Sigmoid colon (tissue), 7 donors: ENCODE results near the gene KREMEN1. TPM values are rescaled to one million over a fixed set of nuclear protein-coding genes. Genes with fewer than 3 reads are reported as not detected.
A peak's percentile ranks its signal among the peaks of the same experiment; 100 is the strongest.

Experiments used
- DNase-seq: peaks from one replicate; pipeline ENCODE4 v3.0.0-alpha.2; 2019
- H3K27ac ChIP-seq, 4 donors: fragments of 200-600 bp; sonication (generic); one replicate each; pipeline ENCODE4 v1.5.1; 2016 to 2019; ENCODE audit warnings: mild to moderate bottlenecking in 1 of 4
- H3K27me3 ChIP-seq, 3 donors: fragments of 200-600 bp; sonication (generic); one replicate each; pipeline ENCODE4 v1.5.1; 2019; ENCODE audit warnings: mild to moderate bottlenecking in 1 of 3
- H3K36me3 ChIP-seq, 4 donors: fragments of 200-600 bp; sonication (generic); one replicate each; pipeline ENCODE4 v1.5.1; 2016 to 2019
- H3K4me1 ChIP-seq, 4 donors: fragments of 200-600 bp; sonication (generic); one replicate each; pipeline ENCODE4 v1.5.1; 2017 to 2019
- H3K4me3 ChIP-seq, 4 donors: fragments of 200-600 bp; sonication (generic); one replicate each; pipeline ENCODE4 v1.5.1; 2017 to 2019; ENCODE audit warnings: mild to moderate bottlenecking in 2 of 4, moderate library complexity in 1 of 4
- H3K9me3 ChIP-seq, 4 donors: fragments of 200-600 bp in 3 of 4; sonication (generic) in 3 of 4; one replicate each; pipeline versions ENCODE4 v1.5.1 to v1.6.1; 2013 to 2019
- EP300 ChIP-seq, 4 donors: sonication (generic); formaldehyde crosslinking; IDR thresholded peaks; one replicate each; pipeline ENCODE4 v1.6.1; 2017; ENCODE audit warnings: antibody characterized with exemption in 4 of 4
- POLR2A ChIP-seq, 2 donors: fragments of 450-650 bp; IDR thresholded peaks; one replicate each; pipeline ENCODE4 v1.6.1; 2016; ENCODE audit warnings: antibody characterized with exemption in 2 of 2, mild to moderate bottlenecking in 2 of 2, moderate library complexity in 2 of 2
- POLR2AphosphoS5 ChIP-seq, 4 donors: sonication (generic); formaldehyde crosslinking; IDR thresholded peaks; one replicate each; pipeline ENCODE4 v1.6.1; 2017; ENCODE audit warnings: antibody characterized with exemption in 4 of 4
- WGBS, 2 donors: extraction: QIAGEN DNeasy Blood & Tissue Kit; methylation state at CpG; one replicate each; pipeline ENCODE4 v1.1.7; 2013; 5-methylcytosine and 5-hydroxymethylcytosine counted together
- intact Hi-C: fragments of 100-400 bp; cut with DNase I; formaldehyde crosslinking; loops from one replicate; pipeline ENCODE4 v1.15.1; 2023
- polyA plus RNA-seq, 3 donors: library from polyadenylated mRNA; stranded (reverse); fragments of 200-250 nt; gene quantifications; one replicate each; pipeline ENCODE4 v1.2.3, GENCODE V29; 2013
- total RNA-seq, 4 donors: library from RNA; depleted of rRNA; stranded (reverse); fragments of >200 nt; gene quantifications; one replicate each; pipeline ENCODE4 v1.1.0, GENCODE V29; 2016
- TF ChIP-seq, protein P1 (sequence below), 4 experiments: fragments of 450-650 bp in 3 of 4; fragments of 200-600 bp in 1 of 4; IDR thresholded peaks; one replicate each; pipeline ENCODE4 v1.5.1; 2016 to 2019; ENCODE audit warnings: antibody characterized with exemption in 4 of 4, mild to moderate bottlenecking in 3 of 4, moderate library complexity in 2 of 4
- donor health status: healthy with polysubstance abuse.
- donor health status: Bipolar disorder and iron deficiency.
- donor health status: healthy.

Gene KREMEN1
- total and polyA plus RNA-seq, 7 donors = 4.2 to 13.2 (median 6.7) TPM

DNA sequence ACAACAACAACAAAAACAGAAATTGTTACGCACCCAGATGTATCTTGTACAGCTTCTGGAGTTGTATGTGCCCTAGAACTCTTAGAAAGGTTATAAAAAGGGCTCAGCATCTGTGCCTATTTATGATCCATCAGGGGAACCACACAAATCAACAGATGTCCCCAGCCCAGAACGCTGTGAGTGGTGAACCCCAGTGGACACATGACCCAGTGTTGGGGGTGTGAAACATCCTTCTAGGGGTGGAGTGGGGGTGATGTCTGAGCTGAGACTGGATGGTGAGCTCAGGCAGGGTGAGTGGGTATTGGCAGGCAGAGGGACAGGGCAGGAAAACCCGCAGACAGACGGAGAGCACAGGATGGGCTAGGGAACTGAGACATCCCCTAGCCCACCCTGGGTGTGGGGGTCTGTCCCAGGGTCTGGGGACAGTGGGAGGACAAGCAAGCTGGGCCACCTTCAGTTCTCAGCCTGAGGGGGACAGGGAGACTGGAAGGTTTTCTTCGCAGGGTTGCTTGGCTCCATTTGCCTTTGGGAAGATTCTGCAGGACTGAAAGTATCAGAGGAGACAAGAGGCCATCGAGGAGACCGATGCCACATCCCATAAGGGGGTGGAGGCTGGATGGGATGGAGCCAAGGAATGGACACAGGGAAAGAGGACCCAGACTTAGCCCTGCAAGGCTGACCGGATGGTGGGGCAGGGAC lies 127.0 kb downstream of the KREMEN1 start:
- Histone ChIP-seq H3K4me1 (no peaks in the 10 kb centered on the region), H3K4me3 (no peak overlapping the region), H3K36me3 (no peaks in the 10 kb centered on the region), H3K27ac (no peak overlapping the region), H3K27me3 (no peaks in the 10 kb centered on the region), H3K9me3 (no peaks in the 10 kb centered on the region)
- WGBS, 2 donors = 85% methylated on average over 8 of the region's 8 CpGs
- intact Hi-C loops = no loop called here
- no peak for DNase-seq
- TF ChIP-seq EP300 (IDR thresholded peaks at IDR 0.05) (no peak), POLR2AphosphoS5 (IDR thresholded peaks at IDR 0.05) (no peak), POLR2A (IDR thresholded peaks at IDR 0.05) (no peak)
- TF ChIP-seq, protein P1, sequence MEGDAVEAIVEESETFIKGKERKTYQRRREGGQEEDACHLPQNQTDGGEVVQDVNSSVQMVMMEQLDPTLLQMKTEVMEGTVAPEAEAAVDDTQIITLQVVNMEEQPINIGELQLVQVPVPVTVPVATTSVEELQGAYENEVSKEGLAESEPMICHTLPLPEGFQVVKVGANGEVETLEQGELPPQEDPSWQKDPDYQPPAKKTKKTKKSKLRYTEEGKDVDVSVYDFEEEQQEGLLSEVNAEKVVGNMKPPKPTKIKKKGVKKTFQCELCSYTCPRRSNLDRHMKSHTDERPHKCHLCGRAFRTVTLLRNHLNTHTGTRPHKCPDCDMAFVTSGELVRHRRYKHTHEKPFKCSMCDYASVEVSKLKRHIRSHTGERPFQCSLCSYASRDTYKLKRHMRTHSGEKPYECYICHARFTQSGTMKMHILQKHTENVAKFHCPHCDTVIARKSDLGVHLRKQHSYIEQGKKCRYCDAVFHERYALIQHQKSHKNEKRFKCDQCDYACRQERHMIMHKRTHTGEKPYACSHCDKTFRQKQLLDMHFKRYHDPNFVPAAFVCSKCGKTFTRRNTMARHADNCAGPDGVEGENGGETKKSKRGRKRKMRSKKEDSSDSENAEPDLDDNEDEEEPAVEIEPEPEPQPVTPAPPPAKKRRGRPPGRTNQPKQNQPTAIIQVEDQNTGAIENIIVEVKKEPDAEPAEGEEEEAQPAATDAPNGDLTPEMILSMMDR (IDR thresholded peaks at IDR 0.05) = no peak

DNA sequence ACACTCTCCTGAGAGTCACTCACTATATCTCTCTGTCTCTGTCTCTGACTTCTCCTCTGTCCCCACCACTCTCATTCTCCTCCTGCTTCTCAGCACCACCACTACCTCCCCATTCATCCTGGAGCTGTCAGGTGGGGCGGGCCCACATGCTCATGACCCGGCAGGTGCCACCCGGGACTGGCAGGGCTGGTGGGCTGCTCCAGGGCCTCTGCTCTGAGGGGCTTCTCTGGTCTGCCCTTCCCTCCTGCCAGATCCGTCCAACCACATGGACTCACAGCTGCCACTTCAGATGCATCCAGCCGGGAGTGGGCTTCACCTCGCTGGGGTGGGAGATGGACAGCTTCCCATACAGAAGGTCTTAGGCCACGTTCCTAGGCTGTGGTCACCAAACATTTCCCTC lies 128.1 kb downstream of the KREMEN1 start:
- Histone ChIP-seq H3K9me3 (no peaks in the 10 kb centered on the region), H3K36me3 (no peaks in the 10 kb centered on the region), H3K4me3 (no peak overlapping the region), H3K27ac (no peak overlapping the region), H3K4me1 (peaks cover 0 to 5% (median 2%) of the 10 kb centered on the region in 4 donors), H3K27me3 (no peaks in the 10 kb centered on the region)
- intact Hi-C loops = no loop called here
- TF ChIP-seq POLR2AphosphoS5 (IDR thresholded peaks at IDR 0.05) (no peak), EP300 (IDR thresholded peaks at IDR 0.05) (no peak), POLR2A (IDR thresholded peaks at IDR 0.05) (no peak)
- TF ChIP-seq, protein P1 (IDR thresholded peaks at IDR 0.05) = no peak
- DNase-seq = no peak
- 91 to 94% methylated on average over 7 of the region's 7 CpGs for WGBS, 2 donors

DNA sequence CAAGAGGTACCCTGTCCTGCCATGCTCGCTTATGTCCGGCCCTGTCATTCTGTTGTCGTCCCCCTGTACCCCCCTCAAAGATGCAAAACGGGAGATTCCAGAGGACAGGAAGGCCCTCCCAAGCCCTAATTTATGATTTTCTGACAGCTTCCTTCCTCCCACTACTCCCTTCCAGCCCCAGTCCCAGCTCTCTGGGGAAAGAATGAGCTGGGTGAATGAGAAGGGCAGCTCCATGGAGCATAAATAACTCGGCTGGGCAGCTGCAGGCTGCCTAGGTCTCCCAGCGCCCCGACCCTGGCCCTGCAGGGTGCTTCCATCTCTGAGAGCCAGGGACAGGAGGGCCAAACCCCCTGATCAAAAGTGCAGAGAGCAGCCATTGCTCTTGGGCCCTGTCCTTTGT lies 128.9 kb downstream of the KREMEN1 start:
- 63 to 77% methylated on average over 7 of the region's 7 CpGs for WGBS, 2 donors
- Histone ChIP-seq H3K27me3 (peaks cover 0 to 5% (median 5%) of the 10 kb centered on the region in 3 donors), H3K4me1 (peaks cover 0 to 12% (median 9%) of the 10 kb centered on the region in 4 donors), H3K27ac (no peak overlapping the region), H3K9me3 (no peaks in the 10 kb centered on the region), H3K36me3 (no peaks in the 10 kb centered on the region), H3K4me3 (no peak overlapping the region)
- TF ChIP-seq POLR2A (IDR thresholded peaks at IDR 0.05) (no peak), EP300 (IDR thresholded peaks at IDR 0.05) (no peak), POLR2AphosphoS5 (IDR thresholded peaks at IDR 0.05) (no peak)
- TF ChIP-seq, protein P1 (IDR thresholded peaks at IDR 0.05) = no peak
- intact Hi-C loops = no loop called here
- DNase-seq = no peak

DNA sequence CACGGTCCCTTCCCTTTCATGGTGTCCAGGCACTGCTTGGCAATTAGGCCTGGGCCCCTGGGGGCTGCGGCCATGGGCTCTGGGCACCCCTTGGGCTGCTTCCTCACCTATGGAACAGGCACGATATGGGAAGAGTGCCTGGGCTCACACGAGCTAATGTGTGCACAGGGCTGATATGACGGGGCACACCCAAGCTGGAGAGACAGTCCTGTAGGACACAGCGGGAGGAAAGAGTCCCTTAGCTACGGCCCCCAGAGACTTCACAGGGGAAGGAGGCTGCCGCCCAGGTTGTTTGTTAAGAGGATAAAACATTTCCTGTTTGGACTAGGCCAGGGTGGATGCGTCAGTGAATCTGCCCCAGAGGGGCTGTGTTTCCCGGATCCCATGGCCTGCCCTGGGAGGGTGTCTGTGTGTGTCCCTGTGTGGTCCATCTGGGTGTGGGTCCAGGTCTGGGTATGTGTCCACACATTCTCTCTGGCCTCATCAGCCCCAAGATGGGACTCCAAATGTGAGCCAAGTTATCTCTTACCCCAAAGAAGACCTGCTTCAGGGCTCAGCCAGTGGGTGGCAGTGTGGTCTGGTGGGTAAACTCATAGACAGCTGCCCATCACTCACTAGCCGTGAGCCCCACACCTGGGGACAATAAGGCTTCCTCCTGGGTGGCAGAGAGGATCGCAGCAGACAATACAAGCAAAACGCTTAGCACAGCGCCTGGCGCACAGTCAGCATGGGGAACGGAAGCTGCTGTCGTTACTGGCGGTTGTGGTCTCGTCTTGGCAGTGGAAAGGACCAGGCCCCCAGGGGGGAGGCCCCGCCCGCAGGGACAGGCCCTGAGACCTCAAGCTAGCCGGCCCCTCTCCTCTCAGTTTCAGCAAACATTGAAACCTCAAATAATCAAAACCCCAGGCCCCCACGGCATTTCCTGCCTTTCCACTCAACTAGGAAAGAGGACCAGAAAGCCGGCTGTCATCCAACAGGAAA lies 129.7 kb downstream of the KREMEN1 start:
- intact Hi-C loops = no loop called here
- WGBS, 2 donors = 30 to 39% methylated on average over 24 of the region's 24 CpGs
- H3K27ac ChIP-seq = no peak overlapping the region
- H3K27me3 ChIP-seq = peaks cover 0 to 5% (median 5%) of the 10 kb centered on the region in 3 donors
- no peak for TF ChIP-seq POLR2A (IDR thresholded peaks at IDR 0.05)
- no peak for TF ChIP-seq POLR2AphosphoS5 (IDR thresholded peaks at IDR 0.05)
- TF ChIP-seq, protein P1 (IDR thresholded peaks at IDR 0.05) = peak in 1 of 4 experiments; percentile 12
- TF ChIP-seq EP300 (IDR thresholded peaks at IDR 0.05) = no peak
- no peaks in the 10 kb centered on the region for H3K36me3 ChIP-seq
- no peaks in the 10 kb centered on the region for H3K9me3 ChIP-seq
- no peak for DNase-seq
- H3K4me1 ChIP-seq = peaks cover 0 to 12% (median 9%) of the 10 kb centered on the region in 4 donors
- H3K4me3 ChIP-seq = no peak overlapping the region
